Skeletal muscle tissue (tissue), 4 donors: ENCODE data around the gene POU2F3. TPM values are rescaled to one million over a fixed set of nuclear protein-coding genes. Genes with fewer than 3 reads are reported as not detected.
"Not testable (repeated sequence)": the region's sequence is repeated elsewhere in the genome, so short reads cannot be mapped to it uniquely, and the experiment has no call there.

Experiments used
- H3K27ac ChIP-seq: one replicate; pipeline ENCODE4 v1.7.0; 2013; ENCODE audit warnings: mild to moderate bottlenecking, low read depth, low read length, inconsistent platforms
- H3K27me3 ChIP-seq, 3 donors: one replicate each; pipeline ENCODE4 v1.7.0; 2013; ENCODE audit warnings: low read length in 3 of 3; ENCODE audit not compliant: control insufficient read depth in 3 of 3, insufficient read depth in 3 of 3
- H3K36me3 ChIP-seq, 3 donors: one replicate each; pipeline ENCODE4 v1.7.0; 2013; ENCODE audit warnings: low read length in 3 of 3; ENCODE audit not compliant: control insufficient read depth in 3 of 3, insufficient read depth in 3 of 3
- H3K4me1 ChIP-seq, 3 donors: one replicate each; pipeline ENCODE4 v1.7.0; 2013; ENCODE audit warnings: low read length in 3 of 3, mild to moderate bottlenecking in 3 of 3; ENCODE audit not compliant: control insufficient read depth in 3 of 3, insufficient read depth in 3 of 3
- H3K4me3 ChIP-seq, 3 donors: one replicate each; pipeline ENCODE4 v1.7.0; 2013; ENCODE audit warnings: low read length in 3 of 3
- H3K9ac ChIP-seq, 3 donors: one replicate each; pipeline ENCODE4 v1.7.0; 2013; ENCODE audit warnings: low read length in 3 of 3, mild to moderate bottlenecking in 3 of 3, moderate library complexity in 2 of 3, low read depth in 1 of 3
- H3K9me3 ChIP-seq, 3 donors: one replicate each; pipeline ENCODE4 v1.7.0; 2013; ENCODE audit warnings: low read length in 3 of 3; ENCODE audit not compliant: control insufficient read depth in 3 of 3
- total RNA-seq: library from RNA; depleted of rRNA; stranded (reverse); fragments of >200 nt; gene quantifications from one replicate; pipeline ENCODE4 v1.2.3, GENCODE V29; 2014
- donor health status: Osteomylitis.

The POU2F3 gene
- total RNA-seq, 1 donor from 2014 or later: not detected

DNA sequence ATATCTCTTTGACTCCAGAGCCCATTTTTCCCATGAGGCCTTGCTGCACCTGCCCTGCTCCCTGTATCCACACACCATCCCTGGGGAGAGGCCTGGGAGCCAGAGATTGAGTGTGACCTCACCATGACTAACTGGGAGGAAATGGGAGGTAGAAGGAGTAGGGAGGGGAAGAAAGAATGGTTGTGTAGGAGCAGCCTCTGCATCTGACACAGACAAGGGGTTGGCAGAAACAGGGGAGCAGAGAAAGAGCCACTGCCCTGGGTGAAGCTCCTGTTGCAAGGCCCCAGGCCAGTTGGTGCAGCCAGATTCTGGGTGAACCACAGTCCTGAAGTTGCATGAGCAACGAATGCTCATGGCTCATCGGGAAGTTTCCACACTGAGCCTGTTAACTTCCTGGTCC, 32.4 kb downstream of the POU2F3 start:
- Histone ChIP-seq H3K4me3 (no peak overlapping the region), H3K4me1 (no peaks in the 10 kb centered on the region), H3K9ac (no peak overlapping the region), H3K36me3 (no peaks in the 10 kb centered on the region), H3K27ac (no peak overlapping the region), H3K9me3 (no peaks in the 10 kb centered on the region), H3K27me3 (peaks cover 0 to 20% (median 13%) of the 10 kb centered on the region in 3 donors)

DNA sequence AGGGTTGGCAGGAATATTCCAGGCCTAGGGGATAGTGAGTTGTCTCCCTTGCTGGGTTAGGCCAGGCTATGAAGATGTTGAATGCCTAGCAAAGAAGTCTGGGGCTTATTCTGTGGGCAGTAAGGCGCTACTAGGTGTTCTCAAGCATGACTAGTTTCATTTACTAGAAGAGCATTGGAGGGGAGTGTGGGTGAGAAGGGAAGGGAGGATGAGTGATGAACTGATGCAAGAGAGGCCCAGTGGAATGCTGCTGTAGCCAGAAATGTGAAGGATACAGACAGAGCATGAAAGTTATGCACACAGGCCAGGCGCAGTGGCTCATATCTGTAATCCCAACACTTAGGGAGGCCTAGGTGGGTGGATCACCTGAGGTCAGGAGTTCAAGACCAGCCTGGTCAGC, 33.5 kb downstream of the POU2F3 start:
- Histone ChIP-seq H3K4me3 (no peak overlapping the region), H3K27ac (no peak overlapping the region), H3K9ac (no peak overlapping the region), H3K9me3 (no peaks in the 10 kb centered on the region), H3K36me3 (no peaks in the 10 kb centered on the region), H3K4me1 (no peaks in the 10 kb centered on the region), H3K27me3 (peaks cover 0 to 15% (median 9%) of the 10 kb centered on the region in 3 donors)

DNA sequence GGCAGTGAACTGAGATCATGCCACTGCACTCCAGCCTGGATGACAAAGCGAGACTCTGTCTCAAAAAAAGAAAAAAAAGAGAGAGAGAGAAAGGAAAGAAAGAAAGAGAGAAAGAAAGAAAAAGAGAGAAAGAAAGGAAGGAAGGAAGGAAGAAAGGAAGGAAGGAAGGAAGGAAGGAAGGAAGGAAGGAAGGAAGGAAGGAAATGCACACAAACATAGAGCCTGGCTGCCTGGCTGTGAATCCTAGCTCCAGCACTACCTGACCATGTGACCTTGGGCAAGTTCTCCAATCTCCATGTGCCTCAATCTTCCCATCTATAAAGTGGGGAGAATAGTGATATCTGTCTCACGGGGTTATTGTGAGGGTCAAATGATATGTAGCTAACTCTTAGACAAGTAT, 34.0 kb downstream of the POU2F3 start:
- H3K36me3 ChIP-seq, H3K27ac ChIP-seq, H3K9me3 ChIP-seq, H3K9ac ChIP-seq, H3K4me3 ChIP-seq, H3K4me1 ChIP-seq: not testable (repeated sequence)
- H3K27me3 ChIP-seq: peaks cover 0 to 15% (median 4%) of the 10 kb centered on the region in 3 donors

DNA sequence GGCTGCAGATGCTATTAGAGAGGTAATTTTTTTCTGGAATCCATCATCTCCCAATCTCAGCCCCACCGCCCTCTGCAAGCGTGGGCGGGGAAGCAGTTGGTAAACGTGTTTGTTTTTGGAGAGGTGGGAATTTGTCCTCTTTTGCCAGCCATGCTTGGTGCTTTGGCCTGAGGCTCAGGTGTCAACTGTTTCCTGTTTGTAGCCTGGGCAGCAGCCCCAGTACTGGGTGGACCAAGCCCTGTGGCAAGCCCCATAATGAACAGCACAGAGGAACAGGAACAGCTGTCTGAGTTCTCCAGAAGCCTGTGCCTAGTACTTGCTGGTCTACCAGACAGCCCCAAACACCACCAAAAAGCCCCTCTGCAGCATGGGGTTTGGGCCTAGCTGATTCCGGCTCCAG, 39.6 kb downstream of the POU2F3 start:
- H3K4me3 ChIP-seq: no peak overlapping the region
- H3K36me3 ChIP-seq: no peaks in the 10 kb centered on the region
- no peak overlapping the region for H3K9ac ChIP-seq
- no peak overlapping the region for H3K27ac ChIP-seq
- H3K27me3 ChIP-seq: peaks cover 0 to 4% (median 3%) of the 10 kb centered on the region in 3 donors
- H3K4me1 ChIP-seq: peaks cover 0 to 5% (median 0%) of the 10 kb centered on the region in 3 donors
- no peaks in the 10 kb centered on the region for H3K9me3 ChIP-seq

DNA sequence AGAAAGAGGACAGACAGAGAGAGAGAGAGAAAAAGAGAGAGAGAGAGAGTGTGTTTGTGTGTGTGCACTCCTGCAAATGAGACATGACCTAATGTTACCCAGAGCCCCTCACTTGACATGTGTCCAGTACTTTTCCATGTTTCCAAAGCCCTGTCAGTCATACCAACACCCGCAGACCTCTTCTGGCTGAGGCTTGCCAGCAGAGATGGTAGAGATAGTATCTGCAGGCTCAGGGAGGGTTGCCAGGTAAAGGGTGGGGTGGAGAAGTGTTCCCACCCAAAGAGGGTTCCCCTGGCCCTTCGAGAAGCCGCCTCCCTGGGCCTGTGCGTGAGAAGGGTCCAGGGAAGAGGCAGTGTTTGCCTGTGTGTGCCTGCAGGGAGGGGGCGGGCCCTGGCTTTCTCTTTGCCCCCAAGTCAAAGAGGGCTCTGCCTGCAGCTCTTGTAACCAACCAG, 40.7 kb downstream of the POU2F3 start:
- peaks cover 0 to 5% (median 0%) of the 10 kb centered on the region in 3 donors for H3K4me1 ChIP-seq
- no peak overlapping the region for H3K9ac ChIP-seq
- H3K4me3 ChIP-seq: no peak overlapping the region
- H3K9me3 ChIP-seq: no peaks in the 10 kb centered on the region
- no peaks in the 10 kb centered on the region for H3K36me3 ChIP-seq
- no peak overlapping the region for H3K27ac ChIP-seq
- peaks cover 0 to under 1% (median 0%) of the 10 kb centered on the region in 3 donors for H3K27me3 ChIP-seq

DNA sequence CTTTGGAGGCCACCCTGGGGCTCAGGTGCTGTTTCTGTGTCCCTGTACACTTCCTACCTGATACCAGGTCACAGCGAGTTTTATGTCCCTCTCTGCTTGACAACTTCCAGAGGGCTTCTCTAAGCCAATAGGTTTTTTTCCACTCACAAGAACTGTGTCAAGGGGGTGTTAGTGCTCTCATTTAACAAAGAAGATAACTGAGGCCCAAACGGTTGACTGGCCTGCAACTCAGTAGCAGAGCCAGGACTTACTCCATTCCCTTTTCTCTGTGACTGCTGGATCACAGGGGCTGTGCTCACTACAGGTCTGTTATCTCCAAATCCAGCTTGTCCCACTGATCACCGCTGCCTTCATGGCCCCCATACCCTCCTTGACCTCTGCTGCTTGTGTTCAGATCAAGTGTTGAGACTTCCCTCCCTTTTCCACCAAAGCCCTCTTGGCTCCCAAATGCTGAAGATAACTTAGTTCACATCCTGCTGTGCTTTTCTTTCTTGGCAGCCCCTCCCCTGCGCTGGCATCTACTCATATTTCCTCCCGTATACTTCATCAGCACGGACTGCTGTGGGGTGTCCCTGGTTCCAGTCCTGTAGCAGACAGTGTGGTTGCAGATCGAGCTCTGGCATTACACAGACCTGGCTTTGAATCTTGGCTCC, 41.3 kb downstream of the POU2F3 start:
- Histone ChIP-seq H3K27ac (no peak overlapping the region), H3K4me3 (no peak overlapping the region), H3K36me3 (no peaks in the 10 kb centered on the region), H3K9me3 (no peaks in the 10 kb centered on the region), H3K9ac (peak overlapping the region in 1 of 3 donors; percentile 33), H3K4me1 (peaks cover 0 to 5% (median 0%) of the 10 kb centered on the region in 3 donors), H3K27me3 (no peaks in the 10 kb centered on the region)

DNA sequence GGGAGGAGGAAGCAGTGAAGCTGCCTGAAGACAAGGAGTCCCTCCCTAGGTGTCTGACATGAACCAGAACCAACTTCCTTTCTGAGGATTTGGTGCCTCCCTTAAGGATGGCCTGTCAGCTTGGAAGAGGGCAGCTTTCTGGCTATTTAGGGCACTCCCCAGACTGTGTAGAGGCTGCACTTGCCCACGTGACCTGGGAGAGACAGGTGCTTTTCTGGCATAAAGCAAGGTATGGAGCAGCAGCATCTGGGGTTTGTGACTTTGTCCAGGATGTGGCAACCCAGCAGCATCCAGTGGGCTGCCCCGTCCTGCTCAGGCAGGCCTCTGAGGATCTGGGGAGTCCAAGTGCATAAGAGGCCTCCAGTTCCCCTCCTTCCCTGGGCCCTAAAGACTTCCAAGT, 43.2 kb downstream of the POU2F3 start:
- H3K27ac ChIP-seq: no peak overlapping the region
- H3K4me1 ChIP-seq: peaks cover 0 to 5% (median 0%) of the 10 kb centered on the region in 3 donors
- H3K9ac ChIP-seq: no peak overlapping the region
- H3K4me3 ChIP-seq: no peak overlapping the region
- H3K27me3 ChIP-seq: no peaks in the 10 kb centered on the region
- H3K9me3 ChIP-seq: no peaks in the 10 kb centered on the region
- no peaks in the 10 kb centered on the region for H3K36me3 ChIP-seq

DNA sequence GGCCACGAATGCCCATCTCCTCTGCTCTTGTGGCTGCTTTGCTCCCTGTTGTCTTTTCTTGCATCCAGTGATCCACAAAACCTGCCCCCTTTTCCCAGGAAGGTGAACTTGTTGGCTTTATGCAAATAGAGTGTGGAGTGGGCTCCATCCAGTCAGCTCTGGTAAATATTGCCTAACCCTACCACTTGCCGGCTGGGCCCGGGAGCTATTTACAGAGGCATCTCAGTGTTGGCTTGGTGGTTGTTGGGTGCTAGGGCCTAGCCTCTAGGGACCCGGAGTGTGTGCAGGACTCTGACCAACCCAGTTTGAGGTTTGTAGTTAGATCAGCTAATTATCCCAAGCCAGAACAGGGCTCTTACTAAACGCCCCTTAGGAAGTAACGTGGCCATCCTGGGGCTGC, 44.3 kb downstream of the POU2F3 start:
- peaks cover 0 to 5% (median 0%) of the 10 kb centered on the region in 3 donors for H3K4me1 ChIP-seq
- no peak overlapping the region for H3K9ac ChIP-seq
- H3K27me3 ChIP-seq: no peaks in the 10 kb centered on the region
- no peaks in the 10 kb centered on the region for H3K9me3 ChIP-seq
- H3K4me3 ChIP-seq: no peak overlapping the region
- no peaks in the 10 kb centered on the region for H3K36me3 ChIP-seq
- no peak overlapping the region for H3K27ac ChIP-seq

DNA sequence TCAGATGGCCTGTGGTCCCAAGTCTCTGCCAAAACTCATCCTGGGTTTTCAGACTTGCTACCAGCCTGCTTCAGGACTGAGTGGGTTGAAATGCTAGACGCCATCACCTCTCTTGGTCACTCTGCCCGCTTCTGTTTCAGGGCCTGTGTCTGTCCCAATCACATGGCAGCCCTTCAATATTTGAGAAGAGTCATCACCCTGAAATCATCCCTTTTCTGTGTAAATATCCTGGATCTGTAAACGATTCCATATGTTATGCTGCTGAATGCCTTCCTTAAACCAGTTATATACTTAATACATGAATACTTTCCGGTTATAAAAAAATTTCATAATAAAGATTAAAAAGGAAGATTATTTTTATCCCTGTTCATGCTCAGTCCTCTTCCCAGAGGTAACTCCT, 45.3 kb downstream of the POU2F3 start:
- Histone ChIP-seq H3K4me3 (no peak overlapping the region), H3K4me1 (peaks cover 0 to 5% (median 0%) of the 10 kb centered on the region in 3 donors), H3K27ac (no peak overlapping the region), H3K36me3 (no peaks in the 10 kb centered on the region), H3K9me3 (no peaks in the 10 kb centered on the region), H3K27me3 (no peaks in the 10 kb centered on the region), H3K9ac (no peak overlapping the region)

DNA sequence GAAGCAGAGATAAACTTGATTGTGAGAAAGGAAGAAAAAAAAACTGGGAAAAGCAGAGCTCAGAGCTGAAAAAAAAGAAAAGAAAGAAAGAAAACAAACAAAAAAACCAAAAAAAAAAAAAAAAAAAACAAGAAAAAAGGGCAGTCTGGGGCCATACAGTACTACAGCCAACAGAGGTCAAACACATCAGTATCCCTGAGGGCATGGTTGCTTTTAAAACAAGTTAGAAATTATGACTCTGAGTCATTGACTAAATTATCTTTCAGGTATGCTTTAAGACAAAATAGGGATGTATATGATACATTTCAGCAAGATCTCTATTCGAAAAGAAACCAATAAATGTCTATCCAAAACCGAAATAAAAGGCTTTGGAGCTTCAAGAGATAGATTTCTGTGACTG, 48.1 kb downstream of the POU2F3 start:
- Histone ChIP-seq H3K36me3 (no peaks in the 10 kb centered on the region), H3K9me3 (no peaks in the 10 kb centered on the region), H3K9ac (no peak overlapping the region), H3K4me3 (no peak overlapping the region), H3K4me1 (no peaks in the 10 kb centered on the region), H3K27me3 (peaks cover 0 to 10% (median 7%) of the 10 kb centered on the region in 3 donors), H3K27ac (no peak overlapping the region)
